ENCODE data around the gene SLC27A5. TPM values are rescaled to one million over a fixed set of nuclear protein-coding genes. Genes with fewer than 3 reads are reported as not detected.
"Not testable (repeated sequence)": the region's sequence is repeated elsewhere in the genome, so short reads cannot be mapped to it uniquely, and the experiment has no call there.

The SLC27A5 gene
- total RNA-seq, 2 donors from 2014 or later = 7.6 to 7.9 TPM

- intact Hi-C loops (cut with DNase I) = no loop called here
- DNase-seq (ENCODE audit: low spot score) = no peak
Measured at GRCh38 chr19:58450856-58451357, 60.9 kb downstream of the SLC27A5 start.

GRCh38 chr19:58449980-58450379 lies 61.8 kb downstream of the SLC27A5 start:
- intact Hi-C loops (cut with DNase I); DNase-seq (ENCODE audit: low spot score): not testable (repeated sequence)

- DNase-seq (ENCODE audit: low spot score); intact Hi-C loops (cut with DNase I): not testable (repeated sequence)
Measured at GRCh38 chr19:58448860-58449259, 62.9 kb downstream of the SLC27A5 start.

Small RNAs within 50 kb of the gene (microRNA-seq; reads per million reads assigned to microRNA genes)
- gene MIR6807 (ENCODE audit: borderline microRNAs expressed in 2 of 2) = 0 to 0.26 reads per million in 2 donors

Other genes with a start within 250 kb of the SLC27A5 start
- 1 to 10 TPM; 5.1 to 5.5 TPM for gene ZNF8, start 233.0 kb downstream of the SLC27A5 start, total RNA-seq
- gene ERVK3-1, start 206.6 kb downstream of the SLC27A5 start, total RNA-seq = 10 to 100 TPM; 17.7 to 25.0 TPM
- gene ZSCAN22, start 185.0 kb downstream of the SLC27A5 start, total RNA-seq = 1 to 10 TPM; 2.5 to 2.6 TPM
- 10 to 100 TPM; 11.7 to 17.5 TPM for gene A1BG, start 158.5 kb downstream of the SLC27A5 start, total RNA-seq
- gene ZNF497, start 149.2 kb downstream of the SLC27A5 start, total RNA-seq = under 1 TPM; 0.14 to 0.69 TPM
- 1 to 10 TPM in 1 of 2 donors, under 1 TPM in 1; 0.86 to 1.0 TPM for gene ZNF837, start 131.0 kb downstream of the SLC27A5 start, total RNA-seq
- 100 to 1,000 TPM; 714 to 768 TPM for gene RPS5, start 124.7 kb downstream of the SLC27A5 start, total RNA-seq
- gene RNF225, start 116.3 kb downstream of the SLC27A5 start, total RNA-seq = not detected
- gene ZNF584, start 103.3 kb downstream of the SLC27A5 start, total RNA-seq = 10 to 100 TPM in 1 of 2 donors, 1 to 10 TPM in 1; 7.3 to 11.7 TPM
- 1 to 10 TPM; 2.9 to 3.8 TPM for gene ZNF132, start 71.8 kb downstream of the SLC27A5 start, total RNA-seq
- 1 to 10 TPM; 5.1 to 5.4 TPM for gene ZNF324B, start 60.4 kb downstream of the SLC27A5 start, total RNA-seq
- gene ZNF324, start 44.9 kb downstream of the SLC27A5 start, total RNA-seq = 1 to 10 TPM; 7.0 to 7.8 TPM
- 1 to 10 TPM; 4.8 to 6.0 TPM for gene ZNF446, start 35.6 kb downstream of the SLC27A5 start, total RNA-seq
- 10 to 100 TPM; 11.8 to 12.1 TPM for gene ZBTB45, start 7.8 kb upstream of the SLC27A5 start, total RNA-seq
- 100 to 1,000 TPM; 159 to 168 TPM for gene TRIM28, start 32.1 kb upstream of the SLC27A5 start, total RNA-seq
- gene CHMP2A, start 43.1 kb upstream of the SLC27A5 start, total RNA-seq = 100 to 1,000 TPM in 1 of 2 donors, 10 to 100 TPM in 1; 96.9 to 103 TPM
- 10 to 100 TPM; 53.3 to 60.0 TPM for gene UBE2M, start 46.6 kb upstream of the SLC27A5 start, total RNA-seq
- gene MZF1, start 61.3 kb upstream of the SLC27A5 start, total RNA-seq = 10 to 100 TPM; 10.0 to 14.0 TPM

Data from posterior vena cava (tissue), 2 donors.